ENCODE measurements around the gene PROK1.

DNA sequence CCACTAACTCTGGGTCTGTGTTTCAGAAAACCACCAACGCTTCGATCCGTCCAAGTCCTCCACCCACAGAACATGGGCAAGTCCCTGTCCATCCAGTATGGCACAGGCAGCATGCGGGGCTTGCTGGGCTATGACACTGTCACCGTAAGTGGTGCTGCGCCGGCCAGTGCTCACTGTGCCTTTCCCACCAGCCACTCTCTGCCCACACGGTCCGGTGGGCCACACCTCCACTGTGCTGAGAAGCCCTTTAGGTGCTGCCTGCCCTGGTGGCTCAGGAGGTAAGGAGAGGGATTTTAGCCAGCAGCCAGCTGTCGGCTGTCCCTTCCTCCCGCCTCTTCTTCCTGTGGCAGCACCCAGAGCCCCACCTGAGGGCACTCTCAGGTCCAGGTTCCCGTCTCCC is 33.9 kb downstream of the PROK1 start:
- TF ChIP-seq, protein P1, sequence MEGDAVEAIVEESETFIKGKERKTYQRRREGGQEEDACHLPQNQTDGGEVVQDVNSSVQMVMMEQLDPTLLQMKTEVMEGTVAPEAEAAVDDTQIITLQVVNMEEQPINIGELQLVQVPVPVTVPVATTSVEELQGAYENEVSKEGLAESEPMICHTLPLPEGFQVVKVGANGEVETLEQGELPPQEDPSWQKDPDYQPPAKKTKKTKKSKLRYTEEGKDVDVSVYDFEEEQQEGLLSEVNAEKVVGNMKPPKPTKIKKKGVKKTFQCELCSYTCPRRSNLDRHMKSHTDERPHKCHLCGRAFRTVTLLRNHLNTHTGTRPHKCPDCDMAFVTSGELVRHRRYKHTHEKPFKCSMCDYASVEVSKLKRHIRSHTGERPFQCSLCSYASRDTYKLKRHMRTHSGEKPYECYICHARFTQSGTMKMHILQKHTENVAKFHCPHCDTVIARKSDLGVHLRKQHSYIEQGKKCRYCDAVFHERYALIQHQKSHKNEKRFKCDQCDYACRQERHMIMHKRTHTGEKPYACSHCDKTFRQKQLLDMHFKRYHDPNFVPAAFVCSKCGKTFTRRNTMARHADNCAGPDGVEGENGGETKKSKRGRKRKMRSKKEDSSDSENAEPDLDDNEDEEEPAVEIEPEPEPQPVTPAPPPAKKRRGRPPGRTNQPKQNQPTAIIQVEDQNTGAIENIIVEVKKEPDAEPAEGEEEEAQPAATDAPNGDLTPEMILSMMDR (IDR thresholded peaks at IDR 0.05) = no peak
- TF ChIP-seq POLR2A (IDR thresholded peaks at IDR 0.05) = no peak

Data from prostate gland (tissue), 2 donors.